WERI-Rb-1 (cell line): Measurements from ENCODE around the gene C2orf69.

Experiments used
- DNase-seq: peaks from one replicate; pipeline ENCODE4 v3.0.0-alpha.2; 2020
- H3K27ac ChIP-seq: fragments of 250-450 bp; sonication (Bioruptor Pico); 2 replicates; pipeline ENCODE4 v1.5.1; 2020; ENCODE audit warnings: mild to moderate bottlenecking, moderate library complexity
- H3K27me3 ChIP-seq: fragments of 250-450 bp; sonication (Bioruptor Pico); 2 replicates; pipeline ENCODE4 v1.5.1; 2021; ENCODE audit warnings: mild to moderate bottlenecking, low read depth, moderate library complexity; ENCODE audit not compliant: insufficient read depth, severe bottlenecking
- H3K36me3 ChIP-seq: fragments of 250-450 bp; sonication (Bioruptor Pico); 2 replicates; pipeline ENCODE4 v1.5.1; 2020; ENCODE audit warnings: mild to moderate bottlenecking, moderate library complexity
- H3K4me3 ChIP-seq: 2 replicates; pipeline ENCODE4 v1.5.1; 2011; ENCODE audit warnings: low read depth, mild to moderate bottlenecking, control low read depth, low read length
- H3K9me3 ChIP-seq: fragments of 250-450 bp; sonication (Bioruptor Pico); 2 replicates; pipeline ENCODE4 v1.5.1; 2021; ENCODE audit warnings: mild to moderate bottlenecking, moderate library complexity; ENCODE audit not compliant: severe bottlenecking
- CTCF ChIP-seq: IDR thresholded peaks from 2 replicates; pipeline ENCODE4 v1.5.1; 2011; ENCODE audit warnings: low read depth, mild to moderate bottlenecking, control low read depth, inconsistent platforms, low read length

C2orf69 gene

DNA sequence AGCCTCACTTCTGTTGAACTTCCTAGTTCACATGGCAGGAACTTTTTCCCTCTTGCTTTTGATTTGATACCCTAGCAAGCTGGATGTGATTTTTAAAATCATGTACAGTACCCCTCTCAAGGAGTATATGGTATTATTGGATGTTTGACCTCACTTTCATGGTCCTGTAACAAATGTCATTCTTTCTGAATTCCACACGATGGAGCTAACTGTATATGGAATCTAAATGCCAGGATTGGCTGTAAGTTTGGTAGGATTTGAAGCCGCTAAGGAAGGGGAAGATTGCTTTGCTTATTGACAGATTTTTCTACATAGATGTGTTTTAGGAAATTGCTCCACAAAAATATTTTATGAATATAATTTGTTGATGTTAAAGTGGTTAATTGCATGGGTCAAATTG, 62.6 kb downstream of the C2orf69 start:
- Histone ChIP-seq H3K4me3 (no peak overlapping the region), H3K27me3 (no peaks in the 10 kb centered on the region), H3K36me3 (no peaks in the 10 kb centered on the region; the same call in 1 of the 2 replicates), H3K27ac (no peak overlapping the region), H3K9me3 (no peaks in the 10 kb centered on the region)
- TF ChIP-seq CTCF: peak; percentile 24; the same call in 1 of the 2 replicates
- DNase-seq: no peak

DNA sequence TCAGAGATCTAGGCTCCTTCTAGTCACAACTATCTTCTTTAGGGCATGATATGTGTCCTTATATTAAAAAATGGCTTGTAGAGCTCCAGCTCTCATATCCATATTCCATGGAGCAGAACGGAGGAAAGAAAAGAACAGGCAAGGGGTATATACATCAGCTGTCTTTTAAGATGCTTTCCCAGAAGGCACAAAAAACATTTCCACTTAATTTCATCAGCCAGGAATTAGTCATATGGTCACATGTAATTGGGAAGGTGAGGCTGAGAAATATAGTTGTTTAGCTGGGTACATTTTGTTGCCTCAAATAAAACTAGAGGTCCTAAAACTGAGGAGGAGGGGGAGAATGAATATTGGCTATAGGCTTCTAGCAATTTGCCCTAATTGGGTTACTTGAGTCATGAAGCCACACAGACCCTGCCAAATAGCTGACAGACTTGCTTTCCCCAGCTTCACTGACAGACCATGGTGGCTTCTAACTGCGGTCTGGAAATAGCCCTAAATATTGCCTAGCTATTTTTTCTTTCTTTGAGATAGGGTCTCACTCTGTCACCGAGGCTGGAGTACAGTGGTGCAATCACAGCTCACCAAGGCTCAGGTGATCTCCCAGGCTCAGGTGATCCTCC, 64.3 kb downstream of the C2orf69 start:
- H3K27ac ChIP-seq: no peak overlapping the region
- no peak overlapping the region for H3K4me3 ChIP-seq
- H3K9me3 ChIP-seq: no peaks in the 10 kb centered on the region
- no peak for TF ChIP-seq CTCF
- H3K27me3 ChIP-seq: no peaks in the 10 kb centered on the region
- DNase-seq: no peak
- H3K36me3 ChIP-seq: no peaks in the 10 kb centered on the region
